ENCODE results near the gene MKNK1.

Gene MKNK1

DNA sequence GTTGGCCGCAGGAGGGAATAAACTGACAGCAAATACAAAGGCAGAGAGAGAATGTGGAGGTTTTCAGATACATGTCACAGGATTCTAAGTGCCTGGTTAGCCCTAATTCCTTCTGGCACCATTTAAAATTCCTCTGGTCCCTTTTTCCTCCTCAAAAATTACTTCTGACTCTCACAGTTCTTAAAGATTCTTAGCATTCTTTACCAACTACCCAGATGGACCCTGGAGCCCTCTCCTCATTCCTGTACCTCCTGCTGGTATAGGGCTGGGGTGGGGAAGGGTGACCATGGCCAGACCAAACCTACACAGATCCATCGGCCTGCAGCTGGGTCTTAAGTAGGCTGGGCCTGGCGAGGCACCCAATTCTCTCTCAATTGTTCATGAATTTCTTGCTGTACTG lies 7.2 kb downstream of the MKNK1 start:
- no peak overlapping the region for H3K4me2 ChIP-seq (ENCODE audit: low read depth, low read length, poor library complexity, severe bottlenecking)
- H3K4me1 ChIP-seq (ENCODE audit: insufficient read depth, low read length, poor library complexity, severe bottlenecking): peaks cover 33% of the 10 kb centered on the region
- no peak overlapping the region for H2AFZ ChIP-seq (ENCODE audit: low read length)
- no peaks in the 10 kb centered on the region for H3K79me2 ChIP-seq (ENCODE audit: insufficient read depth, low read length)
- TF ChIP-seq EZH2phosphoT487 (IDR thresholded peaks at IDR 0.05; ENCODE audit: borderline replicate concordance): no peak
- TF ChIP-seq, protein P1, sequence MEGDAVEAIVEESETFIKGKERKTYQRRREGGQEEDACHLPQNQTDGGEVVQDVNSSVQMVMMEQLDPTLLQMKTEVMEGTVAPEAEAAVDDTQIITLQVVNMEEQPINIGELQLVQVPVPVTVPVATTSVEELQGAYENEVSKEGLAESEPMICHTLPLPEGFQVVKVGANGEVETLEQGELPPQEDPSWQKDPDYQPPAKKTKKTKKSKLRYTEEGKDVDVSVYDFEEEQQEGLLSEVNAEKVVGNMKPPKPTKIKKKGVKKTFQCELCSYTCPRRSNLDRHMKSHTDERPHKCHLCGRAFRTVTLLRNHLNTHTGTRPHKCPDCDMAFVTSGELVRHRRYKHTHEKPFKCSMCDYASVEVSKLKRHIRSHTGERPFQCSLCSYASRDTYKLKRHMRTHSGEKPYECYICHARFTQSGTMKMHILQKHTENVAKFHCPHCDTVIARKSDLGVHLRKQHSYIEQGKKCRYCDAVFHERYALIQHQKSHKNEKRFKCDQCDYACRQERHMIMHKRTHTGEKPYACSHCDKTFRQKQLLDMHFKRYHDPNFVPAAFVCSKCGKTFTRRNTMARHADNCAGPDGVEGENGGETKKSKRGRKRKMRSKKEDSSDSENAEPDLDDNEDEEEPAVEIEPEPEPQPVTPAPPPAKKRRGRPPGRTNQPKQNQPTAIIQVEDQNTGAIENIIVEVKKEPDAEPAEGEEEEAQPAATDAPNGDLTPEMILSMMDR (conservative IDR thresholded peaks at IDR 0.05; ENCODE audit: low read length): no peak
- H3F3A ChIP-seq (ENCODE audit: low read depth): no peaks in the 10 kb centered on the region
- no peak overlapping the region for H3K9ac ChIP-seq (ENCODE audit: low read depth, low read length, poor library complexity, severe bottlenecking)
- no peaks in the 10 kb centered on the region for H4K20me1 ChIP-seq (ENCODE audit: insufficient read depth, low read length, poor library complexity, severe bottlenecking)
- no peaks in the 10 kb centered on the region for H3K9me3 ChIP-seq (ENCODE audit: insufficient read depth, low read depth, low read length)
- H3K9me2 ChIP-seq (replicated peaks; ENCODE audit: low read depth, low read length): no peaks in the 10 kb centered on the region
- H3K27me3 ChIP-seq (ENCODE audit: insufficient read depth, low read length, poor library complexity, severe bottlenecking): no peaks in the 10 kb centered on the region
- H3K4me3 ChIP-seq (ENCODE audit: low read length, poor library complexity, severe bottlenecking): no peak overlapping the region
- H3K36me3 ChIP-seq (ENCODE audit: insufficient read depth, low read length): peaks cover 10% of the 10 kb centered on the region; the same call in 1 of the 2 replicates

DNA sequence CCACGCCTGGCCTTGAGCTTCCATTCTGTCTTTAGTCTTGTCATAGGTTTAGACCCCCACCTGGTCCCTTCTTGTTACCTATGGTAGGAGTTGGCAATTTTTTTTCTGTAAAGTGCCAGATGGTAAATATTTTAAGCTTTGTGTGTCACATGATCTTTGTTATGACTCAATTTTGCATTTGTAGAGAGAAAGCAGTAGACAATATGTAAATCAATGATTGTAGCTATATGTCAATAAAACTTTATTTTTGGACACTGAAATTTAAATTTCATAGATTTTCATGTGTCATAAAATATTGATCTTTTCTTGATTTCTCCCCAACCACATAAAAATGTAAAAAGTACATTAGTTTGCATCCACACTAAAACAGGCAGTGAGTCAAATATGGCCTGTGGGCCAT lies 8.0 kb downstream of the MKNK1 start:
- Histone ChIP-seq H3K4me1 (ENCODE audit: insufficient read depth, low read length, poor library complexity, severe bottlenecking) (peaks cover 27% of the 10 kb centered on the region), H3K79me2 (ENCODE audit: insufficient read depth, low read length) (no peaks in the 10 kb centered on the region), H4K20me1 (ENCODE audit: insufficient read depth, low read length, poor library complexity, severe bottlenecking) (no peaks in the 10 kb centered on the region), H3K4me2 (ENCODE audit: low read depth, low read length, poor library complexity, severe bottlenecking) (no peak overlapping the region), H3K36me3 (ENCODE audit: insufficient read depth, low read length) (peaks cover 15% of the 10 kb centered on the region; the same call in 1 of the 2 replicates), H3F3A (ENCODE audit: low read depth) (no peaks in the 10 kb centered on the region), H3K27me3 (ENCODE audit: insufficient read depth, low read length, poor library complexity, severe bottlenecking) (no peaks in the 10 kb centered on the region), H2AFZ (ENCODE audit: low read length) (no peak overlapping the region), H3K9me2 (replicated peaks; ENCODE audit: low read depth, low read length) (no peaks in the 10 kb centered on the region), H3K9ac (ENCODE audit: low read depth, low read length, poor library complexity, severe bottlenecking) (no peak overlapping the region), H3K9me3 (ENCODE audit: insufficient read depth, low read depth, low read length) (no peaks in the 10 kb centered on the region), H3K4me3 (ENCODE audit: low read length, poor library complexity, severe bottlenecking) (no peak overlapping the region)
- TF ChIP-seq, protein P1 (conservative IDR thresholded peaks at IDR 0.05; ENCODE audit: low read length): no peak
- TF ChIP-seq EZH2phosphoT487 (IDR thresholded peaks at IDR 0.05; ENCODE audit: borderline replicate concordance): no peak

DNA sequence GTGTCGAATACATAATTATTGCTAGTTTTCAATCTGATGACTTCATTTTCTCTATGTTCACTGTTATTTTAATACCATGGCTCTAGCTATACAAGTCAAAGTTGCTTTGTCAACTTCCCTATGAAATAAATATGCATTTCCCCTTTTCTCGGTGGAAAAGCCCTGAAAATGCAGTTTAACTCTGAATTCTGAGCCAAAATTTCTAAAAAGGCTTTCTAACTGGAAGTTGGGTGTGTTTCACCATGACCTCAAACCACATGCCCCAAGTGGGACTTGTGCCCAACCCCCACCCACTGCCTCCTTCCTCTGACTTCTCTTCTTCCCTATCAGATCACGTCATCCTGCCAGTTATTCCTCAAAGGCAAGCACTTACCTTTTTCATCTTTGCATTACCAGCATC lies 8.9 kb downstream of the MKNK1 start:
- Histone ChIP-seq H3K4me1 (ENCODE audit: insufficient read depth, low read length, poor library complexity, severe bottlenecking) (peaks cover 23% of the 10 kb centered on the region), H3K4me3 (ENCODE audit: low read length, poor library complexity, severe bottlenecking) (no peak overlapping the region), H3K79me2 (ENCODE audit: insufficient read depth, low read length) (no peaks in the 10 kb centered on the region), H3K9me2 (replicated peaks; ENCODE audit: low read depth, low read length) (no peaks in the 10 kb centered on the region), H3K4me2 (ENCODE audit: low read depth, low read length, poor library complexity, severe bottlenecking) (peak overlapping the region; percentile 24), H4K20me1 (ENCODE audit: insufficient read depth, low read length, poor library complexity, severe bottlenecking) (no peaks in the 10 kb centered on the region), H3K36me3 (ENCODE audit: insufficient read depth, low read length) (peaks cover 18% of the 10 kb centered on the region; the same call in 1 of the 2 replicates), H3K9me3 (ENCODE audit: insufficient read depth, low read depth, low read length) (no peaks in the 10 kb centered on the region), H3K27me3 (ENCODE audit: insufficient read depth, low read length, poor library complexity, severe bottlenecking) (no peaks in the 10 kb centered on the region), H3K9ac (ENCODE audit: low read depth, low read length, poor library complexity, severe bottlenecking) (no peak overlapping the region), H3F3A (ENCODE audit: low read depth) (no peaks in the 10 kb centered on the region), H2AFZ (ENCODE audit: low read length) (no peak overlapping the region)
- TF ChIP-seq, protein P1 (conservative IDR thresholded peaks at IDR 0.05; ENCODE audit: low read length): no peak
- no peak for TF ChIP-seq EZH2phosphoT487 (IDR thresholded peaks at IDR 0.05; ENCODE audit: borderline replicate concordance)
